A673 (cell line): ENCODE data around the gene NID1.

Experiments
- CTCF ChIP-seq: fragments of 300-800, 200-600 bp; sonication (generic); conservative IDR thresholded peaks from 2 replicates; pipeline ENCODE4 v1.5.1; 2017; ENCODE audit warnings: low read depth, mild to moderate bottlenecking, antibody characterized with exemption, low read length, moderate library complexity, mixed read lengths
- EZH2 ChIP-seq: fragments of 200-600 bp; sonication (generic); IDR thresholded peaks from 2 replicates; pipeline ENCODE4 v1.6.1; 2017; ENCODE audit warnings: borderline replicate concordance, low read depth, mild to moderate bottlenecking, mixed read lengths, antibody characterized with exemption, low read length; ENCODE audit not compliant: poor library complexity, severe bottlenecking

DNA sequence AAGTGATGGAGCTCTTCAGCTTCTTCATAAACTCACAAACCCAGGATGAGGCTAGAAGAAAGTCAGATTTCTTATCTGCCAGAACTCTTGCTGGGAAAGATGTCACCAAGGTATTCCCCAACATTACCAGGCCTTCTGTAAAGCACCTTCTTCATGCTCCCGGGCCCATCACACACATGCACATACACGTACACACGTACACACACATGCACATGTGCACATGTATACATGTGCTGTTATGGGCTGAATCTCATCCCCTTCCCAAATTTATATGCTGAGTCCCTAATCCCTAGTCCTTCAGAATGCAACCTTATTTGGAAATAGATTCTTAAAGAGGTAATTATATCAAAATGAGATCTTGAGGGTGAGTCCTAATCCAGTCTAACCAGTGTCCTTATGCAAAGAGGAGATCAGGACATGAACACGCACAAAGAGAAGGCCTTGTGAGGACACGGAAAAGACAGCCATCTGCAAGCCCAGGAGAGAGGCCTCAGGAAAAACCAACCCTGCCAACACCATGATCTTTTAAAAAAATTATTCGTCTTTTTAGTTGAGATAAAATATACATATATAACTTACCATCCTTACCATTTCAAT lies 121.8 kb downstream of the NID1 start:
- no peak for TF ChIP-seq CTCF
- no peak for TF ChIP-seq EZH2
